GM19099 (cell line): Measurements from ENCODE around the gene PGAP2.

Experiments
- POLR2A ChIP-seq: IDR thresholded peaks from 3 replicates; pipeline ENCODE4 v1.6.1; 2011; ENCODE audit warnings: low read depth; ENCODE audit not compliant: insufficient read length; ENCODE audit errors: extremely low read depth

The PGAP2 gene

DNA sequence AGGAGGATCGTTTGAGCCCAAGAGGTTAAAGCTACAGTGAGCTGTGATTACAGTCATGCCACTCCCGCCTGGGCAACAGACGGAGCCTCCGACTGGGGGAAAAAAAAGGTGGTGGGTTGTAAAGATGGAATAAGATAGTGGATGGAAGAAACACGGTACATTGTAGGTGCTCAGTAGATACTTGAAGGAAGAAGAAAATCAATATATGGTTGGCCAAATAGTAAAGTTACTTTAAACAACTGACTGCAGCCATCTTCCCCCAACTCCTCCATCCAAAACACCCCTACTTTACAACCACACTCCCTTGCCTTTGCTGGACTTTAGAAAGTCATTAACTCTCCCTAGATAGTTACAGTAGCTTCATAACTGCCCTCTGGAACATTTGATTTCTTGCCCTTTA lies 8.5 kb upstream of the PGAP2 start:
- no peak for TF ChIP-seq POLR2A

DNA sequence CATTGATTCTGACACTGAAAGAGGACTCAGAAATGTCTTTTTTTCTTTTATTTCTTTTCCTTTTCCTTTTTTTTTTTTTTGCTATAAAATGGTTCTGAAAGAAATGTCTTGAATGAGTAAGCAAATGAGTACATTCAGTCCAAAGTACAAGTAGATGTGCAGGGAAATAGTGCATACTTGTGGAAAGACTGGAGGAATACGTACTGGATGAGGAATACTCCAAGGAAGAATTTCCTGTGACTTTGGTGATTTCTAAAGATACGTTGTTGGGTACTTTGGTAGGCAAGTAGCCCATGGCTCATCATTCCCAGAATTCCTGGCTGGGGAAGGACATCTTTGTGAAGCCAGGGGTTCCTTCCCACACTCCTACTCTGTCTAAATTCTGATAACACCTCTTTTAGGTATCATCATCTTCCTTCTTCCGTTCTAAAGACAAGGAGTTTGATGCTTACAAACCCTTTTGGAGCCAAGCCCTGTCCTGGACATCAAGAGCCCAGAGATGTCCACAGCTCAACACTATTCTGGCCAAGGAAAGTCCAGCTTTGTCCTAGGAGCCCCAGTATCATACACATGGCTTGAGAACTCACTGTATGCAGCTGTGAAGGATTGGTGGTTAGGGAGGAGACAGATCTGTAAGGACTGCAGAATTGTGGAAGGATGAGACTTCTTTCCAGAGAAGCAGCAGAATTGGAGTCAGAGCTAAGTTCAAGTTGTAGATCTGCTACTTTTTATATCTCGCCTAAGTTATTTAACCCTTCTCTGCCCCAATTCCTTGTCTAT lies 6.2 kb upstream of the PGAP2 start:
- no peak for TF ChIP-seq POLR2A

DNA sequence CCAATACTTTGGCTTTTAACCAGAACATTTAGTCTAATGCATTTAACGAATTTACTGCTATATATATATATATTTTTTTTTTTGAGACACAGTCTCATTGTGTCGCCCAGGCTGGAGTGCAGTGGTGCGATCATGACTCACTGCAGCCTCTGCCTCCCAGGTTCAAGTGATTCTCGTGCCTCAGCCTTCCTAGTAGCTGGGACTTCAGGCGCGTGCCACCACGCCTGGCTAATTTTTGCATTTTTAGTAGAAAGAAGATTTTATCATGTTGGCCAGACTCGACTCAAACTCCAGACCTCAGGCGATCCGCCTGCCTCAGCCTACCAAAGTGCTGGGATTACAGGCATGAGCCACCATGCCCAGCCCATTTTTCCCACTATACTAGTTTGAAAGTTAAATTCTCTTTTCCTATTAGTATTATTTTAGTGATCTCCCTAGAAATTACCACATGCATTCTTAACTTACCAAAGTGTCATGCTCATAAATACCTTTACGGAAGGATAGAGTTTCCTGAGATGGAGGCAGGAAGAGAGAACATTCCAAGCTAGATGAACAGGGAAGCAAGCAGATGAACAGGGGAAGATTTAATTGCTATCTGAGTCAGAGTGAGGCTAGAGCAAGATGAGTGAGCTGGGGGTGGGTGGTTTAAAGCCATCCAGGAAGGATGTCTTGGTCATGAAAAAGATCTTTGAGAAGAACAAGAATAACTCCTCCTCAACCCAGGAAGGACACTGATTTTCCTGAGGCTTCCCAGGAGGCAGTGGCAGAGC lies 4.4 kb upstream of the PGAP2 start:
- no peak for TF ChIP-seq POLR2A

DNA sequence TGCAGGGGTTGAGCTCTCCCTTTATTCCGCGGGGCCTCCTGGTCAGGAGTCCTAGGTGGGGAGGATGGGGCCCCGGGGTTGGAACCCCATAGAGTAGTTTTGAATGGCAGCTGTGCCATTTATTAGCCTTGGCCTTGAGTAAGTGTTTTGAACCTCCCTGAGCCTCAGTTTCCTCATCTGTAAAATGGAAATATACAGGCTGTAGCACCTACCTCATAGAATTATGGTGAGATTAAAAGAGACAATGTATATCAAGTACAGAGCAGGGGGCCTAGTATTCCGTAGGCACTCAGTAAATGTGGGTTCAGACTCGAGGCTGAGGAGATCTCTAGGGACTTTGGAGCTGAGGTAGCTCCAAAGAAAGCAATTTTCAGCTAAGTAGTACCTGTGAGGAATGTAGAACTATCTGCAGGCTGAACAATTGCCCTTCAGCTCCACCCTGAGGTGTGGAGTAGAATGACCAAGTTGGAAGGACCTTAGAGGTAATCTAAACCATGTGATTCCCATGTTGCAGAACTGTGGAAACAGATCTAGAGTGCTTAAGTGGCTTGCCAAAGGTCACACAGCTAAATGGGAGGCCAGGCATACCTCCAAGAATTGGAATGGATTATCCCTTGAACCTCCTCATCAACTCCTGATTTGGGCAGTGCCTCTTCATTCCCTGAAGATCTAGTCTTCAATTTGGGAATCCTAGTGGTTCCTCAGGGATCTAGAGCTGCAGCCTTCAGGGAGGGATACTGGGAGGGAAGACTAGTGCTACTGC lies 682 bp downstream of the PGAP2 start:
- no peak for TF ChIP-seq POLR2A

DNA sequence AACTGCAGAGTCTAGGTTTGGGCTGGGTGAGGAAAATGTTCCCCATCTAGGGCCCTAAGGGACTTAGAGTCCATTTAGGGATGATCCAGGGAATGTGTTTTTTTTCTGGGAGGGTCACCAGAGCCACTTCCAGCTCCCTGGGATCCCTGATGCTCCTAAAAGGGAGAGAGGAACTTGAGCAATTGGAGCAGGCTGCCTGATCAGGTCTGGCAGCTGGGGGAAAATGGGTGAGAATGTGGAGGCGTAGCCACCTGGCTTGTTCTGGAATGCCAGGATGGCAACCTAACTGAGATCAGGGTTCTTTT lies 1.2 kb downstream of the PGAP2 start:
- no peak for TF ChIP-seq POLR2A

DNA sequence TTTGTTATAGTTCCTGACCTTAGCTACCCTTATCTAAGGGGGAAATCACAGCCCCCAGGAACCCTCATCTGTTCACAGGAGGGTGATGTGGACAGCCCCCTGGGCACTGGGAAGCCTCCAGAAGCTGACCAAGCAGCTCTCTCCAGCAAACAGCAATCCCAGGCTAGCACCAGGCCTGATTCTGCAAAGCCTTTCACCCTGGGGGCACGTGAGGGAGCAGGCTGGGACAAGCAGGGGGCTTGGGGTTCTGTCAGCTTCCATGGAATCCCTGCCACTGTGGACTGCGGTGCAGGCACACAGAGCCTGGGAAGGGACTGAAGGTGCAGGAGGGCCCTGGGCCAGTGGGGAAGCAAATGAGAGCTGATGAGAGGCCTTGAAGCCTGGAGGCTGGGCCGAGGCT lies 2.1 kb downstream of the PGAP2 start:
- TF ChIP-seq POLR2A, result no peak

DNA sequence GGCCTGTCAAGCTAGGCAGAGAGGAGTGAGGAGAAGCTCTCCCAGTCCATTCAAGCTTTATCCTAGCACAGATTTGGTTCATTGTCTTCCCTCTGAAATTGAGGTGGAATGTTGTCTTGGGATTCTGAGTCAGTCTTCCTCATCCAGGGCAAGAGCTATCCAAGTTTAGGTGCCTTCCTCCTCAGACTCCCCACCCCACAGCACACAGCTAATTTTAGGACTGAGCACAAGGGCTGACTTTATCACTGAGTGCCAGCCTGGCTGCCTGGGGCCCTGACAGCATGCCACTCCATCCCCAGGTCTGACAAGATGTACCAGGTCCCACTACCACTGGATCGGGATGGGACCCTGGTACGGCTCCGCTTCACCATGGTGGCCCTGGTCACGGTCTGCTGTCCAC lies 2.6 kb downstream of the PGAP2 start:
- no peak for TF ChIP-seq POLR2A

DNA sequence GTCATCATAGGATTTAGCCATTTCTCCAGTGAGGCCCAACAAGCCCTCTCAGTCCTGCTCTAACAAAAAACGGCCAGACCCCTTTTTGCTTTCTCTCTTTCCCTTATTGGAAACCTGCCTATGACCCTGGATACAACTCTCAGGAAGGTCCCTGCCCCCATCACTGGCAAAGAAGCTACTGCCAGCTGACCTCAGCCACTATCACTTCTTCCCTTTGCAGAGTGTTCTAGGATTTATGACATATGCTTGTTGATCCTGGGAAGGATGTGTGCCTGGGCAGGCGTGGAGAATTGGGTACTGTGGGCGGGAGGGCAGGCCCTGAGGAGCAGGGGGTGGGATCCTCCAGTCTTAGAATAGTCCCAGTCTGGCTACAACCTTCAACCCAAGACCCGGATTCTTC lies 7.5 kb downstream of the PGAP2 start:
- TF ChIP-seq POLR2A, result no peak

DNA sequence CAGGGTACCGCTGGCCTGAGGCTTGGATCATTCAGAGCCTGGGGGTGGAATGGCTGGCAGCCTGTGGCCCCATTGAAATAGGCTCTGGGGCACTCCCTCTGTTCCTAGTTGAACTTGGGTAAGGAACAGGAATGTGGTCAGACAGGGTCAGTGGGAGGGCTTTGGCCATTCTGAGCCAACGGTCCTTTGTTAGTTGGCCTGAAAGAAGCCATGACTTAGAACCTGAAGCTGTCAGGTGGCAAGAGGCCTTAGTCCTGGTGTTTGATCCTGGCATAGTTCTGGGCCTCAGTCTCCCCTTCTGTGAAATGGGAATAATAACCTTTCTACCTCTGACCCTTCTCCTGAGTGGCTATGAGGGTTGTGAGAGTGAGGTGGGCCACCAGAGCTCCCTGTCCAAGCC lies 8.3 kb downstream of the PGAP2 start:
- TF ChIP-seq POLR2A, result no peak

DNA sequence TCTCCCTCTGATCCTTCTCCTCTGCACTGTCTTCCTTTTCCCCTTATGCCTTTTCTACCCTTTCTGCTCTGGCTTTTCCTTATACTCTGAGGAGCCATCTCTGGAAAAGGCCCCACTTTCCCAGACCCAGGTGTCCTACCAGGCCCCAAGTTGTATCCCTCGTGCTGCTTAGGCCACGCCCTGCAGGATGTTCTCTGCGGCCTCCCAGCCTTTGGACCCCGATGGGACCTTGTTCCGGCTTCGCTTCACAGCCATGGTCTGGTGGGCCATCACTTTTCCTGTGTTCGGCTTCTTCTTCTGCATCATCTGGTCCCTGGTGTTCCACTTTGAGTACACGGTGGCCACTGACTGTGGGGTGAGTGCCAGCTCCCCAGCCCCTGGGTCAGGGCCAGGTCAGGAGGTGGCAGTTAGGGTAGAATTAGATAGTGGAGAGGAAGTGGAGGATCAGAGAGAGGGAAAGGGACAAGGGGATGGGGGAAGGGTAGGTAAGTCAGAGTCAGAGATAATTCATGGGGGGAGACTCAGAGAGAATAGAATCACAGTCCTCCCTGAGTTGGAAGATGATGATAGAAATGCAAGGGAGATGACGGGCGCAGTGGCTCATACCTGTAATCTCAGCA lies 8.9 kb downstream of the PGAP2 start:
- no peak for TF ChIP-seq POLR2A

DNA sequence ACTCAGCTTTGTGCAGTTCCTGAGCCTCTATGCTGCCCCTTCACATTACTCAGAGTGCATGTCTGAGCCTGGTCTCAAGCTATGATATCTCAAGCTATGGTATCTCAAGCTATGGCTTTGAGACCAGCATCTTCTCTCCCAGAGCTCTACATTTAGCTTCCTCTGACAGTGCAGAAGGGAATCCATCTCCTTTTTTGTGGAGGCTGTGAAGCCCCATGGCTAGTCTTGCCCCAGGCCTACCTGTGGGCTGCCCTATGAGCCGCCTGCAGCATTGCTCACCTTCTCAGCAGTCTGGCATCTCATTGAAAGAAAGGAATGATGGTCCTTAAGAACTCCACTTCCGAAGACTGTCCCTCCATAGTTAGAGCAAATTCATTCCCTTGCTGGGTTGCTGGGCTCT lies 12.6 kb downstream of the PGAP2 start:
- TF ChIP-seq POLR2A, result no peak

DNA sequence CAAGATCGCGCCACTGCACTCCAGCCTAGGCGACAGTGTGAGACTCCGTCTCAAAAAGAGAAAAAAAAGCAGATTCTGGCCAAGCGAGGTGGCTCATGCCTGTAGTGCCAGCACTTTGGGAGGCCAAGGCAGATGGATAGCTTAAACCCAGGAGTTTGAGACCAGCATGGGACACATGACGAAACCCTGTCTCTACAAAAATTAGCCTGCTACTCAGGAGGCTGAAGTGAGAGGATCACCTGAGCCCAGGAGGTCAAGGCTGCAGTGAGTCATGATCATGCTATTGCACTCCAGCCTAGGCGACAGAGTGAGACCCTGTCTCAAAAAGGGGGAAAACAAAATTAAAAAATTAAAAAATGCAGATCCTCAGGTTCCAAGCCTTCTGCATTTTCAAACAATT lies 14.0 kb downstream of the PGAP2 start:
- no peak for TF ChIP-seq POLR2A

DNA sequence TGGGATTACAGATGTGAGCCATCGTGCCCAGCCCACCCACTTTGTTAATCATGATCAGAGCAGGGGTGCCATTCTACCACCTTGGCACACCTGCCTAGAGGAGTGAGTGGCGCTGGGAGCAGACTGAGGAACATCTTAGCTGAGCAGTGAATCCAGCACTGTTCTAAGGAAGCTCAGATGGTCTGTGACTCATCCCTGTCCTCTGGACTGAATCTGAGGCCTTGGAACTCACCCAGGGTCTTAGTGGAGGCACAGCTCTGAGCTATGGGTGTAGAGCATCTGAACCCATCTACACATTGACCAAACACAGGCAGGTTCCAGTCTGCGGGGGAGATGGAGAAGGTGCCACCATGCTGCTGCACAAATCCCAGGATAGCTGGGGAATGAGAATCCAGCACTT lies 14.9 kb downstream of the PGAP2 start:
- no peak for TF ChIP-seq POLR2A

DNA sequence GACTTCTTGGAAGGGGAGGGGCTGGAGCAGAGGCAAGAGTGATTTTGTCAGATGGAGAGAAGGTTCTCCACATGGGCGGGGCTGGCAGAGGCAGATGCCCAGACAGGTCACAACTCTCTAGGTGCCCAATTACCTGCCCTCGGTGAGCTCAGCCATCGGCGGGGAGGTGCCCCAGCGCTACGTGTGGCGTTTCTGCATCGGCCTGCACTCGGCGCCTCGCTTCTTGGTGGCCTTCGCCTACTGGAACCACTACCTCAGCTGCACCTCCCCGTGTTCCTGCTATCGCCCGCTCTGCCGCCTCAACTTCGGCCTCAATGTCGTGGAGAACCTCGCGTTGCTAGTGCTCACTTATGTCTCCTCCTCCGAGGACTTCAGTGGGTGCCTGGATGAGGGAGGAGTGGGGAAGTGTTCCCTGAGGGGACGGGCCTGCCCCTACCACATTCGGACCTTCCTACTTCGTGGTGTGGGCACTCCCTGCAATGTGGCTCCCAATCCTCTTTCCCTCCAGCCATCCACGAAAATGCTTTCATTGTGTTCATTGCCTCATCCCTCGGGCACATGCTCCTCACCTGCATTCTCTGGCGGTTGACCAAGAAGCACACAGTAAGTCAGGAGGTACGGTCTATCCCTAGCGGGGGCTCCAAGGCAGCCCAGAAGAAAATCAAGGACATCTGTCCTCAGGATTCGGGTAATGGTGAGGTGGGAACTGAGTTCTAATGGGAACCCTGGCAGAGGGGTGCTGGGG lies 15.6 kb downstream of the PGAP2 start:
- TF ChIP-seq POLR2A, result no peak
